GM06990 (cell line): ENCODE measurements around the gene CDH16.

Experiments used
- DNase-seq: peaks from one replicate; pipeline ENCODE4 v3.0.0-alpha.2; 2011; ENCODE audit not compliant: insufficient read length; ENCODE audit errors: extremely low read depth
- H3K27me3 ChIP-seq: replicated peaks from 2 replicates; pipeline ENCODE4 v1.6.0; 2011; ENCODE audit warnings: low read length; ENCODE audit not compliant: control insufficient read depth, insufficient read depth
- H3K36me3 ChIP-seq: 2 replicates; pipeline ENCODE4 v1.5.1; 2011; ENCODE audit warnings: low read length; ENCODE audit not compliant: control insufficient read depth, insufficient read depth
- H3K4me3 ChIP-seq: replicated peaks from 2 replicates; pipeline ENCODE4 v1.5.1; 2011; ENCODE audit warnings: low read depth, mild to moderate bottlenecking, control low read depth, low read length
- CTCF ChIP-seq: IDR thresholded peaks from 2 replicates; pipeline ENCODE4 v1.5.1; 2011; ENCODE audit warnings: low read length, control low read depth, mild to moderate bottlenecking, inconsistent platforms; ENCODE audit not compliant: insufficient read depth, poor library complexity, severe bottlenecking

The CDH16 gene

GRCh38 chr16:66928702-66929388 lies 10.2 kb upstream of the CDH16 start:
- peak; percentile 45 for TF ChIP-seq CTCF
- H3K36me3 ChIP-seq: peaks cover 9% of the 10 kb centered on the region
- H3K4me3 ChIP-seq: no peak overlapping the region
- peaks cover 1% of the 10 kb centered on the region; the same call in 1 of the 2 replicates for H3K27me3 ChIP-seq
- DNase-seq: no peak

- Histone ChIP-seq H3K4me3 (no peak overlapping the region), H3K27me3 (peaks cover 2% of the 10 kb centered on the region; the same call in 1 of the 2 replicates), H3K36me3 (peaks cover 9% of the 10 kb centered on the region)
- TF ChIP-seq CTCF: no peak
- no peak for DNase-seq
Measured at GRCh38 chr16:66927918-66928649, 9.4 kb upstream of the CDH16 start.

GRCh38 chr16:66926961-66927436 lies 8.3 kb upstream of the CDH16 start:
- Histone ChIP-seq H3K4me3 (no peak overlapping the region), H3K27me3 (peaks cover 2% of the 10 kb centered on the region; the same call in 1 of the 2 replicates), H3K36me3 (peaks cover 4% of the 10 kb centered on the region; the same call in 1 of the 2 replicates)
- DNase-seq: peak; percentile 33
- no peak for TF ChIP-seq CTCF

GRCh38 chr16:66926171-66926947 lies 7.7 kb upstream of the CDH16 start:
- DNase-seq: no peak
- H3K27me3 ChIP-seq: peaks cover 2% of the 10 kb centered on the region; the same call in 1 of the 2 replicates
- H3K36me3 ChIP-seq: peaks cover 4% of the 10 kb centered on the region; the same call in 1 of the 2 replicates
- H3K4me3 ChIP-seq: no peak overlapping the region
- TF ChIP-seq CTCF: no peak

GRCh38 chr16:66925322-66925840 lies 6.7 kb upstream of the CDH16 start, which contains the start of gene RRAD:
Gene RRAD, minus strand, starts transcription at chr16:66925535. Its CDS starts 356 bp downstream, at chr16:66925179.
- peaks cover 2% of the 10 kb centered on the region; the same call in 1 of the 2 replicates for H3K36me3 ChIP-seq
- H3K4me3 ChIP-seq: peak within 1 kb of the TSS; percentile 54
- TF ChIP-seq CTCF: no peak
- H3K27me3 ChIP-seq: peaks cover 2% of the 10 kb centered on the region; the same call in 1 of the 2 replicates
- peak; percentile 41 for DNase-seq
